ENCODE data around the gene HDDC2. TPM values are rescaled to one million over a fixed set of nuclear protein-coding genes. Genes with fewer than 3 reads are reported as not detected.

HDDC2 gene
- total RNA-seq, 4 donors from 2014 or later: 66.9 to 85.3 (median 70.3) TPM

DNA sequence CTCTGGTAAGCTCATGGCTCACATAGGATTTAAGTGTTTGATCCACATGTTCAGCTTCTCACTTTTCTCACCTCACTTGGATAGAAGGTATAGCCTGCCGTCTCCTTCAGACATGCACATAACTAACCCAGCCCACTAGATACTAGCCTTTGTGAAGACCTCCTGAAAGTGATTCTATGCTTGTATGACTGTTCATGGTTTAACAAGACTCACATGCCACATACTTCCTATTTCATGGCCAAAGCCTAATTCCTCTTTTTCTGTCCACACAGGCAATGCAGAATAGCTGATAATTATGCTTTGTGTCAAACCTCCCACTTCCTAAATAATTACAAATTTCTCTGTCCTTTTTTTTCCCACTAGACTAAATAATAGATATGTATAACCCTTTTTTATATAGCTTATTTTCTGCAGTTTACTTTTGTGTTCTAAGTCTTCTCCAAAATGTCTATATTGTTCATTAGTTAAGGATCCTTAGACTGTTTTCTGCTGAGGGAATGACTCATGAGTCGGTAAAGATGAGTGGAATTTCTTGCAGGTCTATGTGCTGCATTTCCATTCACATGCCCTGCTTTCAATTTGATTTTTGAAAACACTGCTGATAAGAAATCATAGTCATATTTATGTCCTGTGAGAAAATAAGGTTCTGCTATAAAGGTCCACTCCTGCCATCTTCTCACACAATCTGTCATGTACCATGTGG is 43.0 kb downstream of the HDDC2 start:
- TF ChIP-seq, protein P1, sequence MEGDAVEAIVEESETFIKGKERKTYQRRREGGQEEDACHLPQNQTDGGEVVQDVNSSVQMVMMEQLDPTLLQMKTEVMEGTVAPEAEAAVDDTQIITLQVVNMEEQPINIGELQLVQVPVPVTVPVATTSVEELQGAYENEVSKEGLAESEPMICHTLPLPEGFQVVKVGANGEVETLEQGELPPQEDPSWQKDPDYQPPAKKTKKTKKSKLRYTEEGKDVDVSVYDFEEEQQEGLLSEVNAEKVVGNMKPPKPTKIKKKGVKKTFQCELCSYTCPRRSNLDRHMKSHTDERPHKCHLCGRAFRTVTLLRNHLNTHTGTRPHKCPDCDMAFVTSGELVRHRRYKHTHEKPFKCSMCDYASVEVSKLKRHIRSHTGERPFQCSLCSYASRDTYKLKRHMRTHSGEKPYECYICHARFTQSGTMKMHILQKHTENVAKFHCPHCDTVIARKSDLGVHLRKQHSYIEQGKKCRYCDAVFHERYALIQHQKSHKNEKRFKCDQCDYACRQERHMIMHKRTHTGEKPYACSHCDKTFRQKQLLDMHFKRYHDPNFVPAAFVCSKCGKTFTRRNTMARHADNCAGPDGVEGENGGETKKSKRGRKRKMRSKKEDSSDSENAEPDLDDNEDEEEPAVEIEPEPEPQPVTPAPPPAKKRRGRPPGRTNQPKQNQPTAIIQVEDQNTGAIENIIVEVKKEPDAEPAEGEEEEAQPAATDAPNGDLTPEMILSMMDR (IDR thresholded peaks at IDR 0.05; ENCODE audit: low read depth): no peak

DNA sequence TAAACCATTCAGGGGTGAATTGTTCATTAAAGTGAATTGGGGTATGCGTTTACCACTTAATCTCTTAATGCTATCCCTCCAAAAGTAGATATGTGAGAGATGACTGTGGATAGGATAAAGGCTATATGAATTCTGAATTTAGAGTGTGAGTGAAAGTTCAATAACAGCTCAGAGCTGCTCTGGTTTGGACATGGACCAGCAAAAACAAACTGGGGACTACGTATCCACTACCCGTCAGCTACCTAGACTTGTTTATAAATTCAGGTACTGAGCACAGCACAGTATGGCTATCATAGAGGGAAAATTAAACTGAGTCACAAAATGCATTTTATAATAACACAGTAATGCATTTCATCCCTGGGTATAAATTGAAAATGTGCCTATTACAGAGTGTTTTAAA is 44.4 kb downstream of the HDDC2 start:
- TF ChIP-seq, protein P1 (IDR thresholded peaks at IDR 0.05; ENCODE audit: low read depth): no peak

DNA sequence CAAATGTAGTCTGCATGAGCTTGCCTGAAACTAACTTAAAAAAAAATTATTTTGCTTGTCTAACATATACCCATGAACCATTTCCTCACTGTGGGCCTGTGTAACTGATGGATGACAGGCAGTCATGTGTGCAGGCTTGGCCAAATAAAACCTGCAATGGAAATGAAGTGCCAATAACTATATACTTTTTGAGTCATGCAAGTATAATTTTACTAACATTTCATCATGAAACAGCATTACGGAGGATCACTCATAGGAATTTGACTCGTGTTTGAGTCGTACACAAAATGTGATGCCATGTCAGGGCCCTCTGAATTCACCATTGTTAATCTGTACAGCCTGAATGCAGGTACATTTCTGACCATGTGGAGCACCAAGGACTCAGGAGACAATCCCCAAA is 46.6 kb downstream of the HDDC2 start:
- TF ChIP-seq, protein P1 (IDR thresholded peaks at IDR 0.05; ENCODE audit: low read depth): no peak

DNA sequence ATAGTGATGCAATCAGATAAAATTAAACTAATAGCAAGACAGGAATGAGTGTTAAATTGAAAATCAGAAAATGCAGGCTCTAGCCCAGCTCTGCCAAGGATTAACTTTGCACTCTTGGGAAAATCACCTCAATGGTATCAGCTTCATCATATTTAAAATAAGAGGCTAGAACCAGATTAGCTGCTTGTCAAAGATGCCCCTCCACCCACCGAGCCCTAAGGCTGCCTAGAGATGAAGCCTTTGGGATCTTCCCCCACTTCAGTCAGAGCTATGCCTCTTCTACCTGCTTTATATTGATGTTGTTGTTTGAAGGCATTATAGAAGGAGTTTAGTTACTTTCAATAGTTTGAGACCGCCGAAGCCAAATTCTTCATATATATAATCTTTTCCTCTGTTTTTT is 47.4 kb downstream of the HDDC2 start:
- TF ChIP-seq, protein P1 (IDR thresholded peaks at IDR 0.05; ENCODE audit: low read depth): no peak

DNA sequence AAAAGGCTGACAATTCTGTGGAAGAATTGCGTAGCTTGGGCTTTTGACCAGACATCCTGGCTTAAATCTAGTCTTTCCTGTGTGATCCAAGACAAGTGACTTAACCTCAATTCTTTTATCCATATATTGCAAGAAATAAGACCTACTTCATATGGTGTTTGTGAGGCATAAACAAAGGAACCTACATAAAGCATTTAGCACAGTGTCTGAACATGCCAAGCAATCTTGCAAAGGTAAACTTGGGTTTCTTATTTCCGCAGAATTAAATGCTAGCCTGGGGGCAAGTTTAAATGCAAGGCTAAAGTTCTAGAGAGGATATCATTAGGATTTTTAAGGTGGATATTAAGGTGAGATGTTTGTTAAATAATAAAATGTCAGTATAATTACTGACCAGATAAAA is 47.9 kb downstream of the HDDC2 start:
- TF ChIP-seq, protein P1 (IDR thresholded peaks at IDR 0.05; ENCODE audit: low read depth): no peak

DNA sequence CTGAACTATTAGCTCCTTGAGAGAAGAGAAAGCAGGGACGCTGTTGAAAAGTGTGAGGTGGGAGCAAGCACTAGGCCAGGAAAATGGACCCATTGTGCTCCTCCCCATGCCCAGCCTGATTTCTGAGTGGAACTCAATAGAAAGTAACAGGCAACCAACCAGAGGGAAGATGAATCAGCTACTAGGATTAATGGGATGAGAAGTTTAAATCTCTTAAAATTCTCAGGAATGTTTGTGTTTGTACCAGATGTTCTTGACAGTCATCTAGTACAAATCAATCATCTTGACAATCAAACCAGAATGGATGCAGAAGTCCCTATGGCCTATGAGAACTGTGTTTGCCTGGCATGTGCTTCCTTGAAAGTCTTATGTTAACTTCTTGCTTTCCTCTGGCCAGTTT is 48.9 kb downstream of the HDDC2 start:
- TF ChIP-seq, protein P1 (IDR thresholded peaks at IDR 0.05; ENCODE audit: low read depth): no peak

DNA sequence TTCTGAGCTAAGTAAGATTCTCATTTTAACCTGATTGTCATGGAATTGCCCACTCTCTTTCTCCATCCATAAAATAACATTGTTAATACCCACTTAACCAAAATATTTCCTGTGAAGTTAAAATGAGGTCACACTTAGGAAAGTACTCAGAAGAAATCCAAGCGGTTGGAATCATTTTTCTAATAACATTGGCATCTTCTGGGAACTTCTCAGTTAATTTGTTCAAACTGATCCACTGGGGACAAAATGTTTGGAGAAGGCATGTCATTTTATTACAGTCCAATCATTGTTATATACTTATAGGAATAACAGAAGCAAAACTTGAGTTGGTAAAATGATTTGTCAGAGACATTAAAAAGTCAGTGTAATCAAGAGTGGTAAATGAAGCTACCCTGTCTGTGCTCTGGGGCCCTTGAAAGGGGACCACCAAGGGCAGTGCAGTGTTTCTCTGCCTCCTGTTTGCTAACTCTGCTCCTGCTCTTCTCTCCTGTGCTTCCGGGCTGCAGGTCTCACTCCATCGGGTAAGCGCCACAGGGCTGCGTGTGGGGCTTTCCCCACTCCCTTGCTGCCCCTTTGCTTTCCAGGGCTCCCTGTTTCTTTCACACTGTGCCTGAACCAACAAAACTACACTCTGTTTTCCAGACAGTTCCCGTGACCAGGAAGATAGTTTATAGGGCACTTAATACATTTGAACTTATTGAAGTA is 50.1 kb downstream of the HDDC2 start:
- TF ChIP-seq, protein P1 (IDR thresholded peaks at IDR 0.05; ENCODE audit: low read depth): no peak

All from subcutaneous adipose tissue (tissue), 4 donors.